Endothelial cell of umbilical vein (primary cell): Measurements from ENCODE around the gene ESRRA. TPM values are rescaled to one million over a fixed set of nuclear protein-coding genes. Genes with fewer than 3 reads are reported as not detected.

Experiments
- BruUV-seq: library from RNA; stranded (reverse); fragments of 400-500 nt; replicated peaks from 2 replicates; lab custom pipeline; 2021; lab: Mats Ljungman, UMichigan
- CTCF ChIA-PET: fragments of 300-600, 350-600 bp; sonication (Branson Sonifier 250); formaldehyde crosslinking; loops from one replicate; lab custom pipeline; 2021; ENCODE audit warnings: antibody characterized with exemption, inconsistent platforms; lab: Charles Lee
- POLR2A ChIA-PET: fragments of 300-600, 350-600 bp; sonication (Branson Sonifier 250); formaldehyde crosslinking; loops from one replicate; lab custom pipeline; 2021; ENCODE audit warnings: antibody characterized with exemption, inconsistent platforms; lab: Charles Lee
- DNase-seq: peaks from one replicate; pipeline ENCODE4 v3.0.0-alpha.2; 2011; ENCODE audit warnings: low read depth, low spot score
- FAIRE-seq: peaks from 2 replicates; lab custom pipeline; 2011; peaks lifted over from hg19 to GRCh38; lab: Jason Lieb, UNC
- H2AFZ ChIP-seq: 2 replicates; pipeline ENCODE4 v1.6.0; 2012; ENCODE audit warnings: low read depth, low read length, control low read depth, inconsistent platforms
- H3K27ac ChIP-seq: 2 replicates; pipeline ENCODE4 v1.5.1; 2011; ENCODE audit warnings: low read depth, mild to moderate bottlenecking, control low read depth, low read length, moderate library complexity; ENCODE audit not compliant: insufficient read depth
- H3K27me3 ChIP-seq, 2 experiments: 2 replicates each; pipeline versions ENCODE4 v1.6.0 to v1.6.1; 2011; ENCODE audit warnings: low read length in 2 of 2, mixed read lengths in 1 of 2; ENCODE audit not compliant: control insufficient read depth in 2 of 2, insufficient read depth in 2 of 2
- H3K36me3 ChIP-seq, 2 experiments: 2 replicates in 1 of 2; 3 replicates in 1 of 2; pipeline ENCODE4 v1.5.1; 2011; ENCODE audit warnings: low read length in 2 of 2, mild to moderate bottlenecking in 1 of 2, moderate library complexity in 1 of 2; ENCODE audit not compliant: control insufficient read depth in 2 of 2, insufficient read depth in 2 of 2; ENCODE audit errors: extremely low read depth in 1 of 2
- H3K4me1 ChIP-seq: 3 replicates; pipeline ENCODE4 v1.5.1; 2011; ENCODE audit warnings: mild to moderate bottlenecking, low read length; ENCODE audit not compliant: control insufficient read depth, insufficient read depth; ENCODE audit errors: extremely low read depth
- H3K4me2 ChIP-seq: 2 replicates; pipeline ENCODE4 v1.6.1; 2011; ENCODE audit warnings: low read length, control low read depth, mixed read lengths; ENCODE audit not compliant: insufficient read depth
- H3K4me3 ChIP-seq, 3 experiments: fragments of 200-600 bp in 1 of 3; sonication (generic), shearing (Covaris generic) in 1 of 3; replicated peaks in 1 of 3; 2 replicates each; pipeline ENCODE4 v1.5.1; 2011 to 2016; ENCODE audit warnings: control low read depth in 3 of 3, low read length in 3 of 3, mild to moderate bottlenecking in 2 of 3, inconsistent platforms in 1 of 3, low read depth in 1 of 3, moderate library complexity in 1 of 3; ENCODE audit not compliant: insufficient read depth in 1 of 3
- H3K79me2 ChIP-seq: 2 replicates; pipeline ENCODE4 v1.6.0; 2012; ENCODE audit warnings: low read length, inconsistent platforms; ENCODE audit not compliant: control insufficient read depth, insufficient read depth
- H3K9ac ChIP-seq: replicated peaks from 2 replicates; pipeline ENCODE3; 2011; ENCODE audit warnings: low read length, control low read depth; ENCODE audit not compliant: insufficient read depth; ENCODE audit errors: extremely low read depth
- H3K9me1 ChIP-seq: replicated peaks from 3 replicates; pipeline ENCODE4 v1.6.0; 2011; ENCODE audit warnings: mild to moderate bottlenecking, low read length; ENCODE audit not compliant: control insufficient read depth, insufficient read depth; ENCODE audit errors: extremely low read depth
- H3K9me3 ChIP-seq: replicated peaks from 2 replicates; pipeline ENCODE4 v1.5.1; 2012; ENCODE audit warnings: low read length, inconsistent platforms; ENCODE audit not compliant: control insufficient read depth, insufficient read depth
- H4K20me1 ChIP-seq: replicated peaks from 2 replicates; pipeline ENCODE3; 2011; ENCODE audit warnings: mild to moderate bottlenecking, low read length; ENCODE audit not compliant: control insufficient read depth, insufficient read depth; ENCODE audit errors: extremely low read depth
- EZH2 ChIP-seq: IDR thresholded peaks from 2 replicates; pipeline ENCODE4 v1.6.1; 2012; ENCODE audit warnings: borderline replicate concordance, low read depth, mild to moderate bottlenecking, moderate library complexity, low read length, inconsistent platforms; ENCODE audit not compliant: severe bottlenecking
- FOS ChIP-seq: IDR thresholded peaks from 2 replicates; pipeline ENCODE4 v1.6.1; 2011; ENCODE audit warnings: mild to moderate bottlenecking, low read length, moderate library complexity, borderline replicate concordance; ENCODE audit not compliant: insufficient read depth
- GATA2 ChIP-seq: IDR thresholded peaks from 2 replicates; pipeline ENCODE4 v1.7.0; 2011; ENCODE audit warnings: low read depth, mild to moderate bottlenecking, moderate library complexity, mixed read lengths, low read length; ENCODE audit not compliant: insufficient read length, insufficient read depth
- JUN ChIP-seq: IDR thresholded peaks from 2 replicates; pipeline ENCODE4 v1.6.1; 2011; ENCODE audit warnings: borderline replicate concordance, low read depth; ENCODE audit not compliant: insufficient read length, insufficient read depth
- MYC ChIP-seq: IDR thresholded peaks from one replicate; pipeline ENCODE4 v1.6.1; 2011; ENCODE audit warnings: mild to moderate bottlenecking, low read depth, low read length
- POLR2A ChIP-seq: IDR thresholded peaks from 2 replicates; pipeline ENCODE4 v1.6.1; 2012; ENCODE audit warnings: low read depth, mild to moderate bottlenecking, control low read depth, low read length
- POLR2AphosphoS5 ChIP-seq: IDR thresholded peaks from 2 replicates; pipeline ENCODE4 v1.6.1; 2012; ENCODE audit warnings: low read depth, mild to moderate bottlenecking, control low read depth, low read length, moderate library complexity; ENCODE audit not compliant: insufficient read depth
- dilution Hi-C: fragments of 300-500 bp; cut with MboI; formaldehyde crosslinking; loops from one replicate; pipeline ENCODE4 v1.15.0; 2019; ENCODE audit warnings: low sequenced_read_pairs; ENCODE audit not compliant: extremely low pct_ligation_motif_present
- intact Hi-C: fragments of 100-400 bp; cut with micrococcal nuclease; formaldehyde crosslinking; loops from one replicate; pipeline ENCODE4 v1.10.0; 2022
- polyA plus RNA-seq, 4 experiments: library from polyadenylated mRNA; depleted of rRNA in 3 of 4; stranded (reverse) in 3 of 4; unstranded in 1 of 4; fragments of >200 nt; gene quantifications; 2 replicates each; pipeline versions ENCODE4 v1.2.1 to v1.2.3, GENCODE V29; 2011 to 2012; ENCODE audit warnings: missing spikeins in 1 of 4
- total RNA-seq: library from RNA; stranded (reverse); gene quantifications from 2 replicates; pipeline ENCODE4 v1.2.3, GENCODE V29; 2021
- TF ChIP-seq, protein P1 (sequence below): IDR thresholded peaks from 2 replicates; pipeline ENCODE4 v1.6.1; 2011; ENCODE audit not compliant: insufficient read depth, insufficient read length
- TF ChIP-seq, protein P2 (sequence below), 2 donors: IDR thresholded peaks; 1 replicate in 1 of 2; 2 replicates in 1 of 2; pipeline ENCODE4 v1.5.1; 2011; ENCODE audit warnings: low read length in 2 of 2, mild to moderate bottlenecking in 2 of 2, moderate library complexity in 2 of 2, control low read depth in 1 of 2, inconsistent platforms in 1 of 2, low read depth in 1 of 2; ENCODE audit not compliant: insufficient read depth in 1 of 2; ENCODE audit errors: extremely low read depth in 1 of 2

The ESRRA gene
- total and polyA plus RNA-seq, 2 donors (not counting 3 experiments of a cell fraction or from before 2014, with no cell fraction given): 17.2 to 37.4 TPM

DNA sequence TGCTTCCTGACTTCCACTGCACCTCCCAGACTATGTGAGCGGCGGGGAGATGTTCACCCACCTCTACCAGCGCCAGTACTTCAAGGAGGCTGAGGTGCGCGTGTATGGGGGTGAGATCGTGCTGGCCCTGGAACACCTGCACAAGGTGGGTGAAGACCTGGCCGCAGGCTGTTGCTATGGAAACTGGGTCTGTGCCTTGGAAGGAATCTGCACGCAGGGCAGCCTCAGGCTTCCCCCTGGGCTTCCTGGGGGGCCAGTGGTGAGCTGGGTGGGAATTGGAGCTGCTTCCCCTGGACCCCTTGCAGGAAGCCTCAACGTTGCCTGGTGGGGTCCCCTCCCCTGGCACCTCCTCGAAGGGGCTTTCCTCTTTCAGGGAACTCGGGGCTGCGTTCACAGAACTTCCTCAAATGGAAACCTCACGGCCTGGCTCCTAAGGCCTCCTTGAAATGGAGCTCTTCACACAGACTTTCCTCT is 55.2 kb downstream of the ESRRA start:
- Histone ChIP-seq H3K36me3 (peaks cover 5 to 21% of the 10 kb centered on the region in 2 experiments), H3K4me1 (peaks cover 19% of the 10 kb centered on the region), H4K20me1 (no peaks in the 10 kb centered on the region), H3K4me3 (no peak overlapping the region), H2AFZ (no peak overlapping the region), H3K79me2 (peaks cover 10% of the 10 kb centered on the region), H3K9me1 (no peaks in the 10 kb centered on the region), H3K9me3 (no peaks in the 10 kb centered on the region), H3K9ac (no peak overlapping the region), H3K4me2 (no peak overlapping the region), H3K27ac (no peak overlapping the region), H3K27me3 (no peaks in the 10 kb centered on the region)
- no peak for TF ChIP-seq GATA2
- TF ChIP-seq FOS: no peak
- no peak for TF ChIP-seq MYC
- TF ChIP-seq, protein P1, sequence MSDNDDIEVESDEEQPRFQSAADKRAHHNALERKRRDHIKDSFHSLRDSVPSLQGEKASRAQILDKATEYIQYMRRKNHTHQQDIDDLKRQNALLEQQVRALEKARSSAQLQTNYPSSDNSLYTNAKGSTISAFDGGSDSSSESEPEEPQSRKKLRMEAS: no peak
- no peak for TF ChIP-seq JUN
- TF ChIP-seq EZH2: no peak
- TF ChIP-seq, protein P2, sequence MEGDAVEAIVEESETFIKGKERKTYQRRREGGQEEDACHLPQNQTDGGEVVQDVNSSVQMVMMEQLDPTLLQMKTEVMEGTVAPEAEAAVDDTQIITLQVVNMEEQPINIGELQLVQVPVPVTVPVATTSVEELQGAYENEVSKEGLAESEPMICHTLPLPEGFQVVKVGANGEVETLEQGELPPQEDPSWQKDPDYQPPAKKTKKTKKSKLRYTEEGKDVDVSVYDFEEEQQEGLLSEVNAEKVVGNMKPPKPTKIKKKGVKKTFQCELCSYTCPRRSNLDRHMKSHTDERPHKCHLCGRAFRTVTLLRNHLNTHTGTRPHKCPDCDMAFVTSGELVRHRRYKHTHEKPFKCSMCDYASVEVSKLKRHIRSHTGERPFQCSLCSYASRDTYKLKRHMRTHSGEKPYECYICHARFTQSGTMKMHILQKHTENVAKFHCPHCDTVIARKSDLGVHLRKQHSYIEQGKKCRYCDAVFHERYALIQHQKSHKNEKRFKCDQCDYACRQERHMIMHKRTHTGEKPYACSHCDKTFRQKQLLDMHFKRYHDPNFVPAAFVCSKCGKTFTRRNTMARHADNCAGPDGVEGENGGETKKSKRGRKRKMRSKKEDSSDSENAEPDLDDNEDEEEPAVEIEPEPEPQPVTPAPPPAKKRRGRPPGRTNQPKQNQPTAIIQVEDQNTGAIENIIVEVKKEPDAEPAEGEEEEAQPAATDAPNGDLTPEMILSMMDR (IDR thresholded peaks at IDR 0.05; ENCODE audit: extremely low read depth in 1 of 2, insufficient read depth in 1 of 2, low read depth in 1 of 2, low read length in 2 of 2): no peak
- TF ChIP-seq POLR2A: no peak
- no peak for TF ChIP-seq POLR2AphosphoS5
- DNase-seq: no peak
- ChIA-PET POLR2A (no interaction called here), CTCF (interaction anchor here (0.6 to 1.5 kb wide), 5 partner anchors 8 to 59 kb away, joined by 3 to 5 read pairs (median 3); partner anchors contain the start of genes PRDX5 and TRMT112)
- dilution Hi-C loops (no loop called here), intact Hi-C loops (no loop called here)
- no peak for FAIRE-seq
- no TSS peak for BruUV-seq
